HG03025 (cell line): Measurements from ENCODE around the gene ESM1.
"Not testable (repeated sequence)": the region's sequence is repeated elsewhere in the genome, so short reads cannot be mapped to it uniquely, and the experiment has no call there.

ENCODE experiments used
- ATAC-seq: cut with Tn5 transposase; IDR thresholded peaks from one replicate; pipeline ENCODE4 v1.9.1; 2021; ENCODE audit warnings: mild to moderate bottlenecking, moderate library complexity; ENCODE audit not compliant: unreplicated experiment, low FRiP score

The ESM1 gene, protein sequence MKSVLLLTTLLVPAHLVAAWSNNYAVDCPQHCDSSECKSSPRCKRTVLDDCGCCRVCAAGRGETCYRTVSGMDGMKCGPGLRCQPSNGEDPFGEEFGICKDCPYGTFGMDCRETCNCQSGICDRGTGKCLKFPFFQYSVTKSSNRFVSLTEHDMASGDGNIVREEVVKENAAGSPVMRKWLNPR

DNA sequence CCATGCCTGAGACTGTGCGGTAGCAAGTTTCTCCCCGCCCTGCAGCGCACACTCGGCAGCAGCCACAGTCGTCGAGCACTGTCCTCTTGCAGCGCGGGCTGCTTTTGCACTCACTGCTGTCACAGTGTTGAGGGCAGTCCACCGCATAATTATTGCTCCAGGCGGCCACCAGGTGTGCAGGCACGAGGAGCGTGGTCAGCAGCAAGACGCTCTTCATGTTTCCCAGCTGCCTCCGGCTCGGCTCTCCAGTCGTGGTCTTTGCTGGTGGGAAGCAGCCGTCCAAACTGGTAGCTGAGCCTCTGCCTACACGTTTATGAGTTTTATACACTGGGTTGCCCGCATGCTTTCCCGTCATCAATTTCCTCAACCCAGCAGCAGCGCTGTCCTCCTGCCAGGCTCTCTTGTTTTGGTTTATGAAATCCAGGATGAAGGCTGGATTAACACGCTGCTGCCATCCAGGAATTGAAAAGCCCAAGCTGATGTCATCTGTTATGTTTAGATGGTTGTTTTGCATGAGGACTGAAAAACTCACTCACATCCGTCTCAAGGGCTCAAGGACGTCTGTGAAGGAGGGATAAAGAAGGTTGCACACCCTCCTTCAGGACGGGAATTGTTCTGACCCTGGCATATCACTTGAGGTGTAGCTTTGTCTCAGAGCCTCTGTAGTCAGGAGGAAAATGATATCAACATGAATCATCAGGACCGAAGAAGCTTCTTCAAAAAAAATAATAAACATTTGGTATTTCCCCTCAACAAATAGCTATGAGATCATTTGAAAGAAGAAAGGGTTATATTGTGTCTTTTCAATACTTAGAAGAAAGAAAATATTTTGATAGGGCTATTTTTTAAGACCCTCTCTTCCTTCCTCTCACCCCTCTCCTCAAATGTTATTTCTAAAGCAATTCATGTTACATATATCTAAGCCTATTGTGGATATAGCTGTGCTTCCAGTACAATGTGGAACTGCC is at the start of gene ESM1:
Gene ESM1 (minus strand): TSS at position 293 of the 968 bp plus-strand sequence. CDS start 76 bp downstream, at position 217.
- ATAC-seq: no peak

DNA sequence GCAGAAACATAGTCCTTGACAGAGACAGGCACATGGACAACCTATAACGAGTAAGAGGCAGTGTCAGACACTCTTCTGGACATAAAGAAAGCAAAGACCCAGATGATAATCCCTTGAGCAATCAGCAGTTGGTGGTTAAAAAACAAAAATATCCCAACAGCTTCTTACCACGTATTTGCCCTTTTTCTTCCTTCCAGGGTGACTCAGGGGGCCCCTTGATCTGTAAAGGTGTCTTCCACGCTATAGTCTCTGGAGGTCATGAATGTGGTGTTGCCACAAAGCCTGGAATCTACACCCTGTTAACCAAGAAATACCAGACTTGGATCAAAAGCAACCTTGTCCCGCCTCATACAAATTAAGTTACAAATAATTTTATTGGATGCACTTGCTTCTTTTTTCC is 48.2 kb upstream of the ESM1 start:
- ATAC-seq: no peak

DNA sequence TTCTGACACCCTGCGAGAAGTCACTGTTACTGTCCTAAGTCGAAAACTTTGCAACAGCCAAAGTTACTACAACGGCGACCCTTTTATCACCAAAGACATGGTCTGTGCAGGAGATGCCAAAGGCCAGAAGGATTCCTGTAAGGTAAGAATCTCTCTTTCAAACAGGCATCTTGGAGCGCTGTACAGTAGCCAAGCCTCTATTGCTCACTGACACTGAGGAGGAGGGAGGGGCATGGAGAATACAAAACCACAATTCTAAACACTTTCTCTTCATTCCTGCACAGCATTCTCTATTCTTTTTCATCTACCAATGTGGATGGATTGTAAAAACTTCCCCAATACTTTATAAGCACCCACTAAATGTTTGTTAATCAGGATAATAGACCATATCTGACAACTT is 46.1 kb upstream of the ESM1 start:
- ATAC-seq: no peak

DNA sequence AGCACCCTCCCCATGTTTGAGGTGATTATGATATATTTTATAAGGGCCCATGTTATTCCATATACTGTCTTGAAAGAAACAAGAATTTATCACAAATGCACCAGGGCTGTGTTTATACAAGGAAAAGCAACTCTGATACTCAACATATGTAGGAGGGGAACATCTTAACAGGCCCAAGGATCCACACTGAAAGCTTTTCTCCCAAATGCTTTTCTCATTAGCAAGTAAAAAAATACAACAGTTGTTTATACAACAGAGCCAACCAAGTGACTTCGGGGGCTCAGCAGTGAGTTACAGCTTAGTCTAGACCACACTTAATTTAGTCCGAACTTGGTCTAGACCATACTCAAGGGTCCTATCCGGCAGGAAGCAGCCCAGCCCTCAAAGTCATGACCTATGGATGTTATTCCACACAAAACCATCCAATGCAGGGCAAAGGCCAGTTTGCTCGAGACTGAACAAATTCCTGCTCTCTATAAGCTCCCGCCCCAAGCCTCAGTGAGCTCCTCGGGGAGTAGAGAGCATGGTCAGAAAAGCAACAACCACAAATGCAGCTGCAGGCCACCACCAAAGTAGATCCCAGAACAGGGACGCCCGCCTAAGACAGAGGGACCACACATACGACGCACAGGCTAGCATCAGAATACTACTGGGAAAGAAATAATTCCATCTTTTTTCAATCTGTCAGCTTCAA is 45.4 kb upstream of the ESM1 start:
- ATAC-seq: no peak

DNA sequence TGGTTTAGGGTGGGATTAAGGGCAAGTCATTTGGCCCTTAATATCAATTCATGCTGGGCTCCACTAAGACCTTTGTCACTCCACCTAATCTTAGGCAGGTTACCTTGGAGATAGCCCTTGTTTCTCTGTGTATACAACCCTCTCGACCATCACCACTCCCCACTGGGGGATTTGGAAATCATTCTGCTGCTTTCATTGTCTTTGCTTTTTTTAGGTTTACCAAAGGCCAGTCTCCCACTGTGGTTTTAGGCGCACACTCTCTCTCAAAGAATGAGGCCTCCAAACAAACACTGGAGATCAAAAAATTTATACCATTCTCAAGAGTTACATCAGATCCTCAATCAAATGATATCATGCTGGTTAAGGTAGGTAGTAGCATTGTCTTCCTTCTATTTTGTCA is 44.8 kb upstream of the ESM1 start:
- no peak for ATAC-seq

DNA sequence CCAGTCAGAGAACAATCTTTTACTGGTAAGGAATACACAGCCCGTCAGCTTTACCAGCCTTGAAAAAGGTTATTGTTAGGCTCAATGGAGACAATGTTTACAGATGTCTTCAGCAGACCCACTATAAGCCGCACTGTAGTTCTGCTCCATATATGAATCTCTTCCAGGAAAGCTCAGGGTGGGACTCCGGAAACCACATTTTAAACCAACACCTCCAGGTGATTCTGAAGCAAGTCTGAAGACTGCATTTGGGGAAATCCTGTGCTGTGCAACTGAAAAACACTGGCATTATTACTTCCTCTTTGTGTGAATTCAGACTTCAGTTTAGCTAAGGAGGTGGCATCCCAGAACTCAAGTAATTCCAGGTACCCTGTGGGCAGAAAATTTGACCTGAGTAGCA is 42.2 kb upstream of the ESM1 start:
- no peak for ATAC-seq

DNA sequence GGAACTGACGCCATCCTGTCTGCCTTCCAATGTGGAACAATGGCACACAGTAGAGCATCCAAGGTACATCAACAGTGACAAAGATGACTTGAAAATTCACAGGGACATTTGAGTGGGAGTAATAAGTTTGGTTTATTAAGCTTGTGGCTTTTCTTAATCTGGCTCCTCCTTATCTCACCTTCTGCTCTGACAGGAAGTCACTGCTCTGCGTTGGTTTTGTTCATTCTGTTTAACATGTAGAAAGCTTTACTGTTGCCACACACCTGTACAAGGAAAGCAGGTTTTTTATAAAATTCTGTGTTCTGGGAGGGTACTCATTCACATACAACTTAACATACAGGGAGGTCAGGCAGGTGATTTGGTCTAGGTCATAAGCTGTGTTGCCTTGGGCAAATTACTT is 37.1 kb upstream of the ESM1 start:
- ATAC-seq: no peak

DNA sequence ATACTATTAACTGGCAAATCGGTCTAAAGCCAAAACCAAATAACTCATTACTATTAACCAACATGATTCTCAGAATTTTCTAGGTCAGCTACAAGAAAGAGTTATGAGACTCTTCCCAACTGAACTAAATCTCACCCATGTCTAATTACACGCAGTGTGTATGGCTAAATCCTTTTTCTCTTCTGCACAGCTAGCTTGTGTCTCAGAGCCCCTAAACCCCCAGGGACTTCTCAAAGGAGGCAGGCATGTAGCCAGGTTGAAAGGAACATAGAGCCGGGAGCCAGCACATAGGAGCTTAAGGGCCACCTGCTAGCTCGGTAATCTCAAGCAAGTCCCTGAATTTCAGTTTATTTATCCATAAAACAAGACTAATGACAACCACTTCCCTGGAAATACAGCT is 36.4 kb upstream of the ESM1 start:
- ATAC-seq: no peak

DNA sequence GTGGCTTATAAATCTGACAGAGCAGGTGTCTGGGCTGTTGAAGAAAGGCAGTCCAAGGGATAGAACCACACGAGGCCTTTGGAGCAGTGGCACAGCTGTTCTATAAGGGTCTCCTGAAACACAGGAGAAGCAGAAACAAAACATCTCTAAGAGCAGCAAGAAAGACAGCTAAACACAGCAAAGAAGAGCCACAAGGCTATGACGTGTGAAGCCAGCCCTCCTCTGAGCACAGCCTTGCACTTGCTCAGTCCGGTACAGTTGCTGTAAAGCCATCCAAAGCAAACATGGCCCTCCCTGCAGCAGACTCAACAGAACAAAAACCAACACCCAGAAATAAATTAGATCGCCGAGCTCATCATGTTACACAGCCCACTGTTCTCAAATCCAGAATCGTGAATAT is 36.0 kb upstream of the ESM1 start:
- no peak for ATAC-seq

DNA sequence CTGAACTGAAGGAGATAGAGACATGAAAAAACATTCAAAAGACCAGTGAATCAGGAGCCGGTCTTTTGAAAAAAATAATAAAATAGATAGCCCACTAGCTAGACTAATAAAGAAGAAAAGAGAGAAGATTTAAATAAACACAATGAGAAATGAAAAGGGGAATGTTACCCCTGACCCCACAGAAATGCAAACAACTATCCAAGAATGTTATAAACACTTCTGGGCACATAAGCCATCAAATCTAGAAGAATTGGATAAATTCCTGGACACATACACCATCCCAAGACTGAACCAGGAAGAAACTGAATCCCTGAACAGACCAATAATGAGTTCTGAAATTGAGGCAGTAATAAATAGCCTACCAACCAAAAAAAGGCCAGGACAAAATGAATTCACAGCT is 24.8 kb upstream of the ESM1 start:
- not testable (repeated sequence) for ATAC-seq

DNA sequence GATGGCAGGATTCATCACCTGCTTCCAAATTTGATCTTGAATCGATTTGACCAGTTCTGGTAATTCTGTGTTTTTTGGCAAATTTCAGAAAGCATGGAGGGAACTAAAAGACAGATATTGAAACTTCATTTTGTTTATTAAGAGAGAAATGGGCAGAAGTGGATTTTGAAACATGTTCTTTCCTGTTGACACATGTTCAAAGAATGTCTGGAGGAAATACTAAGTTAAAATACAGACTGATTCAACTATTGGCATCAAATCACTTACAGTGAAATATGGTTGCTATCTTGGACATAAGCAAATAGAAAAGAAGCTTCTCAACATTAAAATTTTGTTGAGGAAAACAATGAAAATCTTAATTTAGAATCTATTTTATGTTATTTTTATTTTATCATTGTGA is 19.3 kb upstream of the ESM1 start:
- no peak for ATAC-seq

DNA sequence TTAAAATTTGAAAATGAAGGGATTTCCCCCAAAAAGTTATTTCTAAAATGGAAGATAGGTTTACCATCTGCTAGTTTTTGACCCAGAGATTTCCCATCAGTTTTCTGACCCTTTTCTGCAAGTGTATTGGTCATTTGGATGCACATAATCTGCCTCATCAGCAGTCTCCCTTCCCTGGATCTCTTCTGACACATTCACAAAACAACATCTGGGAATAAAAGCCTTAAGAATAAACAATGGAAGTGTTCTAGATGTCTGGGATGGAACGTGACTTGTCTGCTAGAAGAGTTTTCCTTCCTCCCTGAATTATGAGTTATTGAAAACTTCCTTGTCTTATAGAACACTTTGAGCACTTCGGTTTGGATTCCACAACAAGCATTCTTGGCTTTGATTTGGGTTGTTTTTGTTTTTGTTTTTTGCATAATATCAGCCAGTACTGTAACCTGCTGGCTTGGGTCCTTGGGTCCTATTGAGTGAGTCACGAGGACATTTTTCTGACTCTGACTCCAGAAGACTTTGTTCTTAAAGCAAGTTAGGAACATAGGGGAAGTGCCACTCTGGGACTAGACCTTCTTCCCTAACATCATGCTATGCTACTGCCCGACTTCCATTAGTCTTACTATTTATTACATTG is 18.2 kb upstream of the ESM1 start:
- ATAC-seq: no peak

DNA sequence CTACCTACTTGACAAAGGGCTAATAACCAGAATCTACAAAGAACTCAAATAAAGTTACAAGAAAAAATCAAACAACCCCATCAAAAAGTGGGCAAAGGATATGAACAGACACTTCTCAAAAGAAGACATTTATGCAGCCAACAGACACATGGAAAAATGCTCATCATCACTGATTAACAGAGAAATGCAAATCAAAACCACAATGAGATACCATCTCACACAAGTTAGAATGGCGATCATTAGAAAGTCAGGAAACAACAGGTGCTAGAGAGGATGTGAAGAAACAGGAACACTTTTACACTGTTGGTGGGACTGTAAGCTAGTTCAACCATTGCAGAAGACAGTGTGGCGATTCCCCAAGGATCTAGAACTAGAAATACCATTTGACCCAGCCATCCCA is 16.8 kb upstream of the ESM1 start:
- ATAC-seq: not testable (repeated sequence)

DNA sequence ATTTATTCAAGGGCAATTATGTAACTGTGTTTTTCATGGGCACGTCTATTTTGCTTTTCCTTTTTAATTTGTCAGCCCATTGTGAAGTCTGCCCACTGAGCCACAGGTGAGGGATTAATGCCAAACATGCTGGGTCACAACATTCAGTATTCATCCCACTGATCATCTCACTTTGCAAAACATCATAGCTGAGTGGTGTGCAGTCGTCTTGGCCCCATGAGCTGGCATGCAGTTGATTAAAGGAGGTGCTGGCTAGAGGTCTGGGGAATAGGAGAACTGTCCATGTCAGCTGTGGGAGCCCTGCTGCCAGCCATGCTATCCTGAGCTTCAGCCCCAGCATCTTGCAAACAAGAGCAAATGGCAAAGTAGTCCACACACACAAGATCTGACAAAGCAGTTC is 11.7 kb upstream of the ESM1 start:
- no peak for ATAC-seq

DNA sequence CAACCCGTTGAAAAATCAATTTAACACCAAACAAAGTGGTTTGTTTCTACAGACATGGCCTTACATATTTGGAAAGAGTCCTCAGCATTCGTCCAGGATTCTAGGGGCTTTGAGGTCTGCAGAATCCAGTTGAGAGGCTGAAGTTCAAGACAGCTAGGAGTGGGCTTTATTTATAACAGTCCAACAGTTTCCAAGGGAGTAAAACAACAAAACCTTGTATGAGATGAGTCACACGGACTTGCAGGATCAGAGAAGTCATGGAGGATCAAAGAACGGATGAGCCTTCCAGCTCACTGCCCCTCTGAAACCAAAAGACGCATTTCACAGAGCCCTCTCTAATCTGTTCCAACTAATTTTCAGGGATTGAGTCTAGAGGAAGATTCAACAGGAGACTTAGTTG is 11.1 kb upstream of the ESM1 start:
- ATAC-seq: no peak

DNA sequence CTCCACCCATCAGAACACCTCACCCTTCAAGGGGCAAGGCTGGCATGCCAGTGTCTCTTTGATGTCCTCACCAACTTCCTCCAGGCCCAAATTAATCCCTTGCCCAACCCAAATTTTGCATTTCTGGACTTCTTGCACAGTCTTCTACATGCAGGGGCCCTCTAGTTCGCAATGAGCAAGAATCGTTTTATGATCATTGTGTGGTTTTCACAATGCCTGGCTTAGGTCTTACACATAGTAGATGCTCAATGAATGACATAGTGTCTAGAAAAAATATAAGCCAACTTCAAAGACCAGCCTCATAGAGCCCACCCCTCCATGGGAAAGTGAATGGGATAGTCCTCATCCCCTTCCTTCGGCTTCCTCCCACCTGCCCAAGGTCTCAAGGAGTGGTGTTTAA is 9.8 kb upstream of the ESM1 start:
- ATAC-seq: no peak

DNA sequence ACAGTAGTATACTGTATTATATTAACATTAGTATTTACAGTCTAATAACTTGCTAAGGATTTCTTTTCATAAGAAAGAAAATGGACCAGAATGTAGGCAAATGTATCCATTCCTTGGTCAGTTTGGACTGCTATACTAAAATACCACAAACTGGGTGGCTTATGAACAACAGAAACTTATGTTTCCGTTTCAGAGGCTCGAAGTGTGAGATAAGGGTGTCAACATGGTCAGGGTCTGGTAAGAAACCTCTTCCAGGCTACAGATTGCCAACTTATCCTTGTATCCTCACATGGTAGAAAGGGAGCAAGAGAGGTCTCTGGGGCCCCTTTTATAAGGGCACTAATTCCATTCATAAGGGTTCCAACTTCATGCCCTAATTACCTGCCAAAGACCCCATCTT is 9.2 kb upstream of the ESM1 start:
- no peak for ATAC-seq

DNA sequence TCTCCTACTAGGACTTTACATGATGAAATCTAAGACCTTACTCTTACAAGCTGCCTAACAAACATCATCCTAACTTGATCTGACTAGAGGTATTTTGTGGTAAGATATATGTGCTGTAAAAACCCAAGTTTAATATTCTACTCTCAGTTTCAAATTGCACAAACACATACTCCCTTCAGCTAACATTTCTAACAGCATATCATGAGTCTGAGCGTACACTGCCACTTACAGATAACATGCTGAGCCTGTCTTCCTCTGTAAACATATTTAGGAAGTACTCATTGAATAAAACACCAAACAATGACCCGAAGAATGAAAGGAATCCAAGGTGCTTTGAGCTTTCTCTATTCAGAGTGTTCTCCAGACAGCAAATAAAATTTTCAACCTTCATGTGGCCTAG is 7.9 kb upstream of the ESM1 start:
- no peak for ATAC-seq

DNA sequence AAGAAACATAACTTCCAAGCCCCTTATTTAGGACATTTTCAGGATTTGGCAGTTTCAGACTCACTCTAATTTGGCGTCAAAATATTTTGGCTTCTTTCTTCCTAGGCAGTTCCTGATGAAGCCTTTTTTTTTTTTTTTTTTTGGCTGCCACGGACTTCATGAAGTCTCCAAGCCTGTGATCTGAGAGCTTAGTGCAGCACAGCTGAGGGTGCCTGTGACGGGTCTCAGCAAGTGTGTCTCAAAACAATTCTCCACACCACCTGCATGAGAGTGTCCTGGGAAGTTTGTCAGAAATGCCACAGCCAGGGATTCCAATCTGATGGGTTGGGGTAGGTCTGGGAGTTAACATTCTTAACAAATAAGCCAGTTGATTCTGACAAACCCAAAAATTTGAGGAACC is 6.0 kb upstream of the ESM1 start:
- ATAC-seq: no peak

DNA sequence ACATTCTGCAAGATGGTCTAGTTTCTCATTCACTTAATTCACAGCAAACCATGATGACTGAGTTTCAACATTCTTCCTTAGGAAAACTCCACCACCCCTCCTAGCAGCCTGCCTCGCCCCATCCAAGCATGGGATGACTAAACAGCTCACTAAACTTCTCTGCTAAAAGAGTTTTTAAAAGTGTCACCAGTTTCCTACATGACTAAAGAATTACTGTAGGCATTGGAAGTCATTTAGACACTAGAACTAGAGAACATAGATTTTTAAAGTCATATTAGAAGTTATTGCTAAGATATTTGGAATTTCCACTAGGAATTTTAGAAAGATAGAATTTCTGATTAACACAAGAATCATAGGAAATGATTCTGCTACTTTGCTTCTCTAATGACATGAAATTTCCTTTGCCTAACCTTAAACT is 5.5 kb upstream of the ESM1 start:
- ATAC-seq: no peak

DNA sequence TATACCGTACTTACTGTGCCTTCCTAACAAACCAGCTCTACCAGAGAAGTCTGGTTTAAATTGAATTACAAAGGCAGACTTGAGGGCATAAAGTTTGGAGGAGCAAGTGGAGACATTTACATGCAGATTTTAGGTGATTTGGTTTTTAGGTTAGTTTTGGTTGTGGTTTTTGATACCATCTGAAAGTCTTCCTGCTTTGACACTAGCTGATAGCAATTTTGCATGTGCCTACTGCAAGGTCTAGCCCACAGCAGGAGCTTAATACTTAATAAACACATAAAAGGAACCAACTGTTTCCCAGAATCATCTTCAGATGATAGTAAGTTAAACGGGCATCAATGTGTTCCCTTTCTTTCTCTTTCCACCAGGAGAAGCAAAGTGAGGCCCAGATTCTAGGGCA is 3.4 kb upstream of the ESM1 start:
- no peak for ATAC-seq
